HepG2 (cell line): ENCODE results near the gene ADAMTS16. TPM values are rescaled to one million over a fixed set of nuclear protein-coding genes. Genes with fewer than 3 reads are reported as not detected.

Experiments
- ATAC-seq: fragments of 200-7000 bp; cut with Tn5 transposase; 3 replicates; pipeline ENCODE4 v1.9.1; 2020; ENCODE audit warnings: mild to moderate bottlenecking, moderate library complexity
- BruUV-seq: library from RNA; stranded (reverse); fragments of 400-500 nt; replicated peaks from 2 replicates; lab custom pipeline; 2021; lab: Mats Ljungman, UMichigan
- CTCF ChIA-PET: fragments of 300-600 bp; formaldehyde crosslinking; extraction: SDS; loops from one replicate; lab custom pipeline; 2021; ENCODE audit warnings: low total read pairs, inconsistent platforms, low intra/inter-chr PET ratio; lab: Yijun Ruan, JAX
- POLR2A ChIA-PET: fragments of 350-600 bp; sonication (Branson Sonifier 250); formaldehyde crosslinking; loops from one replicate; lab custom pipeline; 2020; ENCODE audit warnings: antibody characterized with exemption, inconsistent platforms; lab: Yijun Ruan, JAX
- DNase-seq: peaks from one replicate; pipeline ENCODE4 v3.0.0-alpha.2; 2015; ENCODE audit warnings: low spot score
- FAIRE-seq: peaks from 3 replicates; lab custom pipeline; 2011; peaks lifted over from hg19 to GRCh38; lab: Jason Lieb, UNC
- H2AFZ ChIP-seq: one replicate; pipeline ENCODE4 v1.6.1; 2011; ENCODE audit warnings: low read length, inconsistent platforms
- H3K27ac ChIP-seq: fragments of 300-600 bp; 3 replicates; pipeline ENCODE4 v1.8.0; 2011; ENCODE audit warnings: mixed run types, mild to moderate bottlenecking, mixed read lengths, low read length, inconsistent platforms; ENCODE audit not compliant: insufficient read depth; ENCODE audit errors: extremely low read length
- H3K27me3 ChIP-seq, 2 experiments: fragments of 200-600 bp in 1 of 2; 2 replicates in 1 of 2; 3 replicates in 1 of 2; pipeline versions ENCODE4 v1.6.0 to v1.8.0; 2011; ENCODE audit warnings: low read length in 2 of 2, mild to moderate bottlenecking in 2 of 2, moderate library complexity in 2 of 2, inconsistent platforms in 1 of 2; ENCODE audit not compliant: insufficient read depth in 2 of 2, control insufficient read depth in 1 of 2
- H3K36me3 ChIP-seq, 2 experiments: fragments of 200-600 bp in 1 of 2; replicated peaks in 1 of 2; 2 replicates in 1 of 2; 3 replicates in 1 of 2; pipeline versions ENCODE4 v1.5.1 to v1.8.0; 2011; ENCODE audit warnings: low read length in 2 of 2, inconsistent platforms in 1 of 2; ENCODE audit not compliant: insufficient read depth in 2 of 2, control insufficient read depth in 1 of 2
- H3K4me1 ChIP-seq: 2 replicates; pipeline ENCODE4 v1.5.1; 2012; ENCODE audit warnings: low read length, inconsistent platforms; ENCODE audit not compliant: insufficient read depth
- H3K4me2 ChIP-seq: 2 replicates; pipeline ENCODE4 v1.6.0; 2011; ENCODE audit warnings: low read depth, low read length, inconsistent platforms
- H3K4me3 ChIP-seq, 3 experiments: fragments of 200-600 bp in 1 of 3; sonication (generic), shearing (Covaris generic) in 1 of 3; replicated peaks in 1 of 3; 2 replicates each; pipeline ENCODE4 v1.5.1; 2011 to 2016; ENCODE audit warnings: low read length in 3 of 3, inconsistent platforms in 2 of 3, low read depth in 2 of 3, mild to moderate bottlenecking in 2 of 3, control low read depth in 1 of 3, mixed read lengths in 1 of 3; ENCODE audit not compliant: insufficient read depth in 1 of 3
- H3K79me2 ChIP-seq: one replicate; pipeline ENCODE4 v1.6.1; 2011; ENCODE audit warnings: low read length, inconsistent platforms; ENCODE audit not compliant: insufficient read depth
- H3K9ac ChIP-seq: 2 replicates; pipeline ENCODE4 v1.6.0; 2011; ENCODE audit warnings: mild to moderate bottlenecking, low read depth, low read length, inconsistent platforms; ENCODE audit not compliant: insufficient read depth
- H3K9me3 ChIP-seq: 2 replicates; pipeline ENCODE4 v1.5.1; 2012; ENCODE audit warnings: mild to moderate bottlenecking, low read length
- H4K20me1 ChIP-seq: 2 replicates; pipeline ENCODE4 v1.6.0; 2011; ENCODE audit warnings: inconsistent platforms, mild to moderate bottlenecking, low read length, moderate library complexity; ENCODE audit not compliant: insufficient read depth
- CHD4 ChIP-seq: fragments of 200-600 bp; sonication (generic); IDR thresholded peaks from 2 replicates; pipeline ENCODE4 v1.7.0; 2017; ENCODE audit warnings: mild to moderate bottlenecking, low read length, borderline replicate concordance
- CREM ChIP-seq, 2 experiments: sonication (generic) in 1 of 2; formaldehyde crosslinking in 1 of 2; IDR thresholded peaks; 2 replicates each; pipeline versions ENCODE4 v1.4.0 to v1.6.1; 2016 to 2020; ENCODE audit warnings: antibody characterized with exemption in 1 of 2, mild to moderate bottlenecking in 1 of 2, missing genetic modification reagents in 1 of 2
- DMAP1 ChIP-seq: IDR thresholded peaks from 2 replicates; pipeline ENCODE4 v1.6.1; 2016
- DNMT1 ChIP-seq: sonication (generic); formaldehyde crosslinking; IDR thresholded peaks from 2 replicates; pipeline ENCODE4 v1.5.1; 2020; ENCODE audit warnings: mild to moderate bottlenecking, missing genetic modification reagents
- E2F2 ChIP-seq: sonication (generic); formaldehyde crosslinking; IDR thresholded peaks from 2 replicates; pipeline ENCODE4 v1.4.0; 2020; ENCODE audit warnings: missing genetic modification reagents, borderline replicate concordance
- GMEB1 ChIP-seq: sonication (generic); formaldehyde crosslinking; IDR thresholded peaks from 2 replicates; pipeline ENCODE4 v1.5.1; 2020; ENCODE audit warnings: missing genetic modification reagents, mild to moderate bottlenecking, borderline replicate concordance
- HOXA9 ChIP-seq: sonication (generic); formaldehyde crosslinking; IDR thresholded peaks from 2 replicates; pipeline ENCODE4 v1.8.1; 2022; ENCODE audit warnings: missing genetic modification reagents, mild to moderate bottlenecking, moderate library complexity, borderline replicate concordance
- MAF1 ChIP-seq: sonication (generic); formaldehyde crosslinking; IDR thresholded peaks from 2 replicates; pipeline ENCODE4 v1.5.0; 2020; ENCODE audit warnings: missing genetic modification reagents, borderline replicate concordance
- MXD3 ChIP-seq: IDR thresholded peaks from 2 replicates; pipeline ENCODE4 v1.6.1; 2016; ENCODE audit warnings: mild to moderate bottlenecking, missing biosample characterization, missing genetic modification reagents
- ONECUT2 ChIP-seq: sonication (generic); formaldehyde crosslinking; IDR thresholded peaks from 2 replicates; pipeline ENCODE4 v1.4.0; 2020; ENCODE audit warnings: missing genetic modification reagents
- SMYD3 ChIP-seq: sonication (generic); formaldehyde crosslinking; IDR thresholded peaks from 2 replicates; pipeline ENCODE4 v1.8.1; 2023; ENCODE audit warnings: mild to moderate bottlenecking, missing genetic modification reagents
- SOX13 ChIP-seq, 3 experiments: fragments of 450-650 bp in 1 of 3; sonication (generic) in 1 of 3; formaldehyde crosslinking in 1 of 3; IDR thresholded peaks in 2 of 3; conservative IDR thresholded peaks in 1 of 3; 2 replicates each; pipeline versions ENCODE4 v1.5.0 to v1.6.1; 2016 to 2020; ENCODE audit warnings: antibody characterized with exemption in 1 of 3, mild to moderate bottlenecking in 1 of 3, missing compliant biosample characterization in 1 of 3, missing genetic modification reagents in 1 of 3, moderate library complexity in 1 of 3
- SPEN ChIP-seq: sonication (generic); formaldehyde crosslinking; IDR thresholded peaks from 2 replicates; pipeline ENCODE4 v1.5.1; 2020; ENCODE audit warnings: low read depth, mild to moderate bottlenecking, missing genetic modification reagents
- ZFP90 ChIP-seq: sonication (generic); formaldehyde crosslinking; IDR thresholded peaks from 2 replicates; pipeline ENCODE4 v1.8.0; 2022; ENCODE audit warnings: missing genetic modification reagents, mild to moderate bottlenecking, inconsistent platforms, borderline replicate concordance
- ZNF383 ChIP-seq: sonication (generic); formaldehyde crosslinking; IDR thresholded peaks from 2 replicates; pipeline ENCODE4 v1.4.0; 2020; ENCODE audit warnings: missing genetic modification reagents, mild to moderate bottlenecking, borderline replicate concordance
- ZNF790 ChIP-seq: sonication (generic); formaldehyde crosslinking; IDR thresholded peaks from 2 replicates; pipeline ENCODE4 v1.8.0; 2022; ENCODE audit warnings: missing genetic modification reagents, mild to moderate bottlenecking, borderline replicate concordance
- WGBS: methylation state at CpG from one replicate; pipeline ENCODE4 v1.1.6; 2017; ENCODE audit warnings: low lambda C conversion rate; 5-methylcytosine and 5-hydroxymethylcytosine counted together
- in situ Hi-C: cut with HindIII; loops from 2 replicates; pipeline ENCODE4 v1.10.0; 2017; ENCODE audit warnings: low pct_unique_long_range_greater_than_20kb; ENCODE audit not compliant: extremely low pct_ligation_motif_present
- intact Hi-C: fragments of 100-400 bp; cut with micrococcal nuclease; formaldehyde crosslinking; loops from one replicate; pipeline ENCODE4 v1.10.0; 2022; ENCODE audit not compliant: unreplicated experiment
- polyA plus RNA-seq, 8 experiments: library from polyadenylated mRNA; depleted of rRNA in 3 of 8; stranded (reverse) in 7 of 8; unstranded in 1 of 8; fragments of >200 nt; fragmentation: Illumina TruSeq in 4 of 8; extraction: Trizol in 4 of 8; gene quantifications; 2 replicates each; pipeline versions ENCODE4 v1.2.1 to v1.2.3, GENCODE V29; 2011 to 2016; ENCODE audit warnings: low read depth in 4 of 8, missing spikeins in 1 of 8, mixed read lengths in 1 of 8; ENCODE audit not compliant: insufficient read depth in 1 of 8
- total RNA-seq, 5 experiments: library from RNA; depleted of rRNA; stranded (reverse); fragments of >200 nt; fragmentation: Illumina TruSeq; extraction: Trizol; gene quantifications; 2 replicates each; pipeline ENCODE4 v1.2.3, GENCODE V29; 2016; ENCODE audit warnings: low read depth in 1 of 5

Gene ADAMTS16
- total and polyA plus RNA-seq, 2 of the 13 experiments (the other 11 are each of a cell fraction or from before 2014, with no cell fraction given) = 0.02 to 0.03 TPM

GRCh38 chr5:5316334-5316733 lies 176.2 kb downstream of the ADAMTS16 start:
- H3K4me2 ChIP-seq = no peak overlapping the region
- POLR2A ChIA-PET = no interaction called here
- intact Hi-C loops = no loop called here

GRCh38 chr5:5317976-5318375 lies 177.8 kb downstream of the ADAMTS16 start:
- CTCF ChIA-PET = no interaction called here
- BruUV-seq = no TSS peak
- FAIRE-seq = no peak
- TF ChIP-seq SMYD3 (no peak), GMEB1 (CRISPR knock-in tag) (no peak), CHD4 (no peak), ZNF383 (CRISPR knock-in tag) (no peak), DNMT1 (CRISPR knock-in tag) (no peak), MAF1 (no peak), MXD3 (CRISPR knock-in tag) (no peak), SPEN (no peak)

More at GRCh38 chr5:5316334-5316733, 176.2 kb downstream of the ADAMTS16 start:
- in situ Hi-C loops = no loop called here
- Histone ChIP-seq H3K27ac (no peak overlapping the region), H3K9ac (no peak overlapping the region), H3K27me3 (peaks cover 0 to 3% of the 10 kb centered on the region in 2 experiments; a peak in 2 of 5 replicates), H3K36me3 (no peaks in the 10 kb centered on the region), H4K20me1 (no peaks in the 10 kb centered on the region), H3K79me2 (no peaks in the 10 kb centered on the region), H3K9me3 (no peaks in the 10 kb centered on the region), H3K4me3 (no peak overlapping the region), H2AFZ (no peak overlapping the region), H3K4me1 (peaks cover 20% of the 10 kb centered on the region)
- no peak for TF ChIP-seq CREM (IDR thresholded peaks at IDR 0.05)
- no peak for TF ChIP-seq CREM (CRISPR knock-in tag; IDR thresholded peaks at IDR 0.05)
- no peak for TF ChIP-seq DMAP1
- TF ChIP-seq E2F2 (CRISPR knock-in tag) = no peak
- TF ChIP-seq ONECUT2 (CRISPR knock-in tag) = no peak
- no peak for TF ChIP-seq HOXA9 (CRISPR knock-in tag)
- TF ChIP-seq ZFP90 (CRISPR knock-in tag) = no peak
- TF ChIP-seq ZNF790 = no peak
- no peak for TF ChIP-seq SOX13 (IDR thresholded peaks at IDR 0.05)
- TF ChIP-seq SOX13 (CRISPR knock-in tag; conservative IDR thresholded peaks at IDR 0.05 in 1 of 2, IDR thresholded peaks at IDR 0.05 in 1 of 2) = no peak
- FAIRE-seq = no peak
- no peak for ATAC-seq
- WGBS = 0% methylated on average over 1 of the region's 1 CpG
- no peak for DNase-seq
- CTCF ChIA-PET = no interaction called here
- BruUV-seq = no TSS peak

More at GRCh38 chr5:5317976-5318375, 177.8 kb downstream of the ADAMTS16 start:
- intact Hi-C loops = no loop called here
- H3K79me2 ChIP-seq = no peaks in the 10 kb centered on the region
- H3K27ac ChIP-seq = no peak overlapping the region
- in situ Hi-C loops = no loop called here
- no peak for DNase-seq
- H3K27me3 ChIP-seq = peaks cover 0 to 3% of the 10 kb centered on the region in 2 experiments; a peak in 2 of 5 replicates
- no peak overlapping the region for H3K9ac ChIP-seq
- no peaks in the 10 kb centered on the region for H4K20me1 ChIP-seq
- H3K36me3 ChIP-seq = no peaks in the 10 kb centered on the region
- no peak overlapping the region for H3K4me3 ChIP-seq
- POLR2A ChIA-PET = no interaction called here
- H3K4me2 ChIP-seq = no peak overlapping the region
- no peak for ATAC-seq
- WGBS = 100% methylated on average over 3 of the region's 10 CpGs
- no peaks in the 10 kb centered on the region for H3K9me3 ChIP-seq
- H2AFZ ChIP-seq = no peak overlapping the region
- peaks cover 12% of the 10 kb centered on the region for H3K4me1 ChIP-seq
